HEK293 (cell line): Measurements from ENCODE around the gene GPALPP1.

Source experiments
- CTCF ChIP-seq: fragments of 450-650 bp; formaldehyde crosslinking; IDR thresholded peaks from 2 replicates; pipeline ENCODE4 v1.5.1; 2016; ENCODE audit warnings: missing biosample characterization, missing genetic modification characterization
- HIC1 ChIP-seq: fragments of 450-650 bp; formaldehyde crosslinking; IDR thresholded peaks from 2 replicates; pipeline ENCODE4 v1.5.1; 2016; ENCODE audit warnings: missing biosample characterization, missing genetic modification characterization
- PRDM10 ChIP-seq: fragments of 450-650 bp; formaldehyde crosslinking; IDR thresholded peaks from 2 replicates; pipeline ENCODE4 v1.5.1; 2016; ENCODE audit warnings: missing biosample characterization, missing genetic modification characterization
- RBAK ChIP-seq: fragments of 450-650 bp; formaldehyde crosslinking; IDR thresholded peaks from 2 replicates; pipeline ENCODE4 v1.5.1; 2016; ENCODE audit warnings: missing biosample characterization, missing genetic modification characterization
- SP2 ChIP-seq: fragments of 450-650 bp; formaldehyde crosslinking; IDR thresholded peaks from 2 replicates; pipeline ENCODE4 v1.5.1; 2016; ENCODE audit warnings: missing biosample characterization, missing genetic modification characterization
- ZBTB1 ChIP-seq: fragments of 450-650 bp; formaldehyde crosslinking; IDR thresholded peaks from 2 replicates; pipeline ENCODE4 v1.5.1; 2016; ENCODE audit warnings: missing biosample characterization, missing genetic modification characterization
- ZNF121 ChIP-seq: fragments of 450-650 bp; formaldehyde crosslinking; IDR thresholded peaks from 2 replicates; pipeline ENCODE4 v1.5.1; 2016; ENCODE audit warnings: missing biosample characterization, missing genetic modification characterization
- ZNF18 ChIP-seq: fragments of 450-650 bp; formaldehyde crosslinking; IDR thresholded peaks from 2 replicates; pipeline ENCODE4 v1.5.1; 2016; ENCODE audit warnings: missing biosample characterization, missing genetic modification characterization
- ZNF24 ChIP-seq: fragments of 450-650 bp; formaldehyde crosslinking; IDR thresholded peaks from 2 replicates; pipeline ENCODE4 v1.5.1; 2016; ENCODE audit warnings: missing biosample characterization, missing genetic modification characterization
- ZNF48 ChIP-seq: fragments of 450-650 bp; formaldehyde crosslinking; IDR thresholded peaks from 2 replicates; pipeline ENCODE4 v1.5.1; 2016; ENCODE audit warnings: missing biosample characterization, missing genetic modification characterization
- ZNF548 ChIP-seq: fragments of 450-650 bp; formaldehyde crosslinking; IDR thresholded peaks from 2 replicates; pipeline ENCODE4 v1.5.1; 2016; ENCODE audit warnings: missing biosample characterization, missing genetic modification characterization
- ZNF701 ChIP-seq: fragments of 450-650 bp; formaldehyde crosslinking; IDR thresholded peaks from 2 replicates; pipeline ENCODE4 v1.5.1; 2016; ENCODE audit warnings: missing biosample characterization, missing genetic modification characterization
- ZNF707 ChIP-seq: fragments of 450-650 bp; formaldehyde crosslinking; IDR thresholded peaks from 2 replicates; pipeline ENCODE4 v1.5.1; 2016; ENCODE audit warnings: missing biosample characterization, missing genetic modification characterization
- ZSCAN5A ChIP-seq: fragments of 450-650 bp; formaldehyde crosslinking; IDR thresholded peaks from 2 replicates; pipeline ENCODE4 v1.5.1; 2016; ENCODE audit warnings: missing biosample characterization, missing genetic modification characterization

- no peak for TF ChIP-seq HIC1 (tag by site-specific recombination)
- no peak for TF ChIP-seq ZNF18 (tag by site-specific recombination)
- no peak for TF ChIP-seq ZSCAN5A (tag by site-specific recombination)
- TF ChIP-seq CTCF (tag by site-specific recombination), result no peak
- TF ChIP-seq RBAK (tag by site-specific recombination), result no peak
- TF ChIP-seq ZBTB1, result no peak
- no peak for TF ChIP-seq ZNF121
- TF ChIP-seq PRDM10 (tag by site-specific recombination), result no peak
- no peak for TF ChIP-seq ZNF548 (tag by site-specific recombination)
- TF ChIP-seq SP2, result no peak
- TF ChIP-seq ZNF48 (tag by site-specific recombination), result no peak
- TF ChIP-seq ZNF24 (tag by site-specific recombination), result no peak
- TF ChIP-seq ZNF707, result no peak
- no peak for TF ChIP-seq ZNF701 (tag by site-specific recombination)
Measured at GRCh38 chr13:45055902-45056648, 66.7 kb downstream of the GPALPP1 start.
